Naive thymus-derived CD4-positive, alpha-beta T cell (primary cell): ENCODE data around the gene SCNN1G. TPM values are rescaled to one million over a fixed set of nuclear protein-coding genes. Genes with fewer than 3 reads are reported as not detected.

Experiments used
- ATAC-seq: fragments of 150-1000 bp; cut with Tn5 transposase; 2 replicates; pipeline ENCODE4 v1.10.0; 2021; ENCODE audit warnings: mild to moderate bottlenecking, moderate library complexity
- CTCF ChIA-PET: fragments of 350-600 bp; sonication (Branson Sonifier 250); formaldehyde crosslinking; loops from one replicate; lab custom pipeline; 2021; ENCODE audit warnings: antibody characterized with exemption; lab: Charles Lee
- POLR2A ChIA-PET: fragments of 350-600 bp; sonication (Branson Sonifier 250); formaldehyde crosslinking; loops from one replicate; lab custom pipeline; 2021; ENCODE audit warnings: antibody characterized with exemption, inconsistent platforms; lab: Charles Lee
- DNase-seq, 9 donors: peaks; one replicate each; pipeline versions ENCODE4 v3.0.0 to v3.0.0-alpha.2; 2020 to 2022; ENCODE audit warnings: mixed read lengths in 1 of 9
- H3K27ac ChIP-seq: one replicate; pipeline ENCODE4 v1.7.0; 2013; ENCODE audit warnings: mild to moderate bottlenecking, low read depth, low read length, moderate library complexity
- H3K27me3 ChIP-seq, 2 donors: one replicate each; pipeline ENCODE4 v1.7.0; 2013; ENCODE audit warnings: low read length in 2 of 2, mild to moderate bottlenecking in 2 of 2, moderate library complexity in 2 of 2; ENCODE audit not compliant: control insufficient read depth in 2 of 2, insufficient read depth in 2 of 2
- H3K36me3 ChIP-seq, 3 experiments: 1 replicate in 2 of 3; 2 replicates in 1 of 3; pipeline ENCODE4 v1.7.0; 2013; ENCODE audit warnings: low read length in 3 of 3, mild to moderate bottlenecking in 3 of 3, moderate library complexity in 1 of 3; ENCODE audit not compliant: insufficient read depth in 3 of 3, control insufficient read depth in 2 of 3
- H3K4me1 ChIP-seq, 2 donors: one replicate each; pipeline ENCODE4 v1.7.0; 2013; ENCODE audit warnings: low read length in 2 of 2, mild to moderate bottlenecking in 2 of 2, moderate library complexity in 1 of 2; ENCODE audit not compliant: control insufficient read depth in 2 of 2, insufficient read depth in 2 of 2
- H3K4me3 ChIP-seq: 2 replicates; pipeline ENCODE4 v1.7.0; 2013; ENCODE audit warnings: mild to moderate bottlenecking, low read length
- H3K9me3 ChIP-seq, 3 experiments: 1 replicate in 2 of 3; 2 replicates in 1 of 3; pipeline ENCODE4 v1.7.0; 2013; ENCODE audit warnings: low read length in 3 of 3; ENCODE audit not compliant: control insufficient read depth in 2 of 3
- H3K27ac Mint-ChIP-seq, 9 donors: one replicate each; pipeline ENCODE4 v1.8.0; 2020 to 2022; ENCODE audit warnings: mixed read lengths in 9 of 9, mild to moderate bottlenecking in 8 of 9, moderate library complexity in 5 of 9, inconsistent platforms in 2 of 9
- H3K27me3 Mint-ChIP-seq, 5 donors: one replicate each; pipeline ENCODE4 v1.8.0; 2021 to 2022; ENCODE audit warnings: mixed read lengths in 5 of 5, mild to moderate bottlenecking in 1 of 5
- H3K36me3 Mint-ChIP-seq, 5 donors: one replicate each; pipeline ENCODE4 v1.8.0; 2020 to 2022; ENCODE audit warnings: mixed read lengths in 5 of 5, mild to moderate bottlenecking in 3 of 5, inconsistent platforms in 1 of 5
- H3K4me1 Mint-ChIP-seq, 7 donors: one replicate each; pipeline ENCODE4 v1.8.0; 2020 to 2022; ENCODE audit warnings: mixed read lengths in 7 of 7, mild to moderate bottlenecking in 3 of 7, inconsistent platforms in 1 of 7
- H3K4me3 Mint-ChIP-seq, 10 donors: one replicate each; pipeline ENCODE4 v1.8.0; 2020 to 2022; ENCODE audit warnings: mild to moderate bottlenecking in 10 of 10, mixed read lengths in 10 of 10, moderate library complexity in 6 of 10, inconsistent platforms in 2 of 10
- H3K9me3 Mint-ChIP-seq, 11 donors: one replicate each; pipeline ENCODE4 v1.8.0; 2020 to 2022; ENCODE audit warnings: mixed read lengths in 11 of 11, mild to moderate bottlenecking in 4 of 11, inconsistent platforms in 1 of 11, moderate library complexity in 1 of 11
- intact Hi-C, 2 donors: fragments of 100-400 bp; cut with micrococcal nuclease; formaldehyde crosslinking; loops; one replicate each; pipeline ENCODE4 v1.15.1; 2023
- polyA plus RNA-seq, 2 donors: library from polyadenylated mRNA; unstranded; fragments of 300-500 nt; fragmentation: Illumina TruSeq; gene quantifications; one replicate each; pipeline ENCODE4 v1.2.3, GENCODE V29; 2021
- total RNA-seq, 6 experiments: library from RNA in 5 of 6; stranded (reverse) in 5 of 6; gene quantifications; 1 replicate in 5 of 6; 2 replicates in 1 of 6; pipeline ENCODE4 v1.2.3 and lab custom pipeline; 2021 to 2026

SCNN1G gene
- total and polyA plus RNA-seq, 7 experiments from 2014 or later = not detected

GRCh38 chr16:23145186-23145585 lies 37.4 kb upstream of the SCNN1G start:
- H3K27ac Mint-ChIP-seq = no peak overlapping the region
- H3K9me3 ChIP-seq = no peaks in the 10 kb centered on the region
- H3K4me3 ChIP-seq = no peak overlapping the region
- ATAC-seq (no peak), DNase-seq (no peak)
- H3K4me3 Mint-ChIP-seq = peak overlapping the region in 1 of 10 donors; percentile 63
- H3K27me3 Mint-ChIP-seq = peaks cover 0 to 3% (median 0%) of the 10 kb centered on the region in 5 donors
- intact Hi-C loops = loop anchor here in 1 of 2 donors (5.0 kb wide), 1 partner anchor 497 kb away; the partner anchor contains the start of genes DCTN5 and PALB2
- CTCF ChIA-PET = no interaction called here
- peaks cover 0 to 6% of the 10 kb centered on the region in 2 donors for H3K4me1 ChIP-seq
- peaks cover 0 to 2% (median 0%) of the 10 kb centered on the region in 5 donors for H3K36me3 Mint-ChIP-seq
- H3K36me3 ChIP-seq = no peaks in the 10 kb centered on the region
- no peaks in the 10 kb centered on the region for H3K27me3 ChIP-seq
- no peak overlapping the region for H3K27ac ChIP-seq
- POLR2A ChIA-PET = no interaction called here
- peaks cover 11 to 23% (median 21%) of the 10 kb centered on the region in 7 donors for H3K4me1 Mint-ChIP-seq
- H3K9me3 Mint-ChIP-seq = peaks cover 0 to 2% (median 0%) of the 10 kb centered on the region in 11 donors

DNA sequence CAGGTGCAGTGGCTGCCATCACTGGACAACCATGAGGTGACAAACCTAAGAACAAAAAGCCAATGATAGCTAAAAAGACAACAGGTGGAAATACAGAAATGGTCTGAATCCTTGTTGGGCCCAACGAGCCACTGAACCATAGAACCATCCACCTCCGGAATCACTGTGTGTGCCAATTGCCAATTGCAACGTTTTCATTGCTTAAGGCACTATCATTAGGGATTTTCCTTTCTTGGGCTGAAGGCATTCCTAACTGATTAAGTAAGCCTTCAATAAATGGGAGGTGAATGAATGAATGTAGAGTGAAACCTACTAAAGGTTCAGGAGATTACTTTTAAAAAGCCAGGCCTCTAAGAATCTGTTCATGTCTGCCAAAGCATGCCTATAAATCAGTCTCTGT lies 36.9 kb upstream of the SCNN1G start:
- Histone ChIP-seq H3K4me3 (no peak overlapping the region), H3K27ac (no peak overlapping the region), H3K36me3 (no peaks in the 10 kb centered on the region), H3K27me3 (no peaks in the 10 kb centered on the region), H3K4me1 (peaks cover 0 to 6% of the 10 kb centered on the region in 2 donors), H3K9me3 (no peaks in the 10 kb centered on the region)
- Mint-ChIP-seq H3K4me1 (peaks cover 12 to 25% (median 22%) of the 10 kb centered on the region in 7 donors), H3K36me3 (peaks cover 0 to 2% (median 0%) of the 10 kb centered on the region in 5 donors), H3K27ac (no peak overlapping the region), H3K9me3 (peaks cover 0 to 2% (median 0%) of the 10 kb centered on the region in 11 donors), H3K27me3 (peaks cover 0 to 3% (median 0%) of the 10 kb centered on the region in 5 donors), H3K4me3 (peak overlapping the region in 1 of 10 donors; percentile 63)
- POLR2A ChIA-PET = no interaction called here
- DNase-seq (no peak), ATAC-seq (no peak)
- CTCF ChIA-PET = no interaction called here
- intact Hi-C loops = loop anchor here in 1 of 2 donors (5.0 kb wide), 1 partner anchor 497 kb away; the partner anchor contains the start of genes DCTN5 and PALB2

DNA sequence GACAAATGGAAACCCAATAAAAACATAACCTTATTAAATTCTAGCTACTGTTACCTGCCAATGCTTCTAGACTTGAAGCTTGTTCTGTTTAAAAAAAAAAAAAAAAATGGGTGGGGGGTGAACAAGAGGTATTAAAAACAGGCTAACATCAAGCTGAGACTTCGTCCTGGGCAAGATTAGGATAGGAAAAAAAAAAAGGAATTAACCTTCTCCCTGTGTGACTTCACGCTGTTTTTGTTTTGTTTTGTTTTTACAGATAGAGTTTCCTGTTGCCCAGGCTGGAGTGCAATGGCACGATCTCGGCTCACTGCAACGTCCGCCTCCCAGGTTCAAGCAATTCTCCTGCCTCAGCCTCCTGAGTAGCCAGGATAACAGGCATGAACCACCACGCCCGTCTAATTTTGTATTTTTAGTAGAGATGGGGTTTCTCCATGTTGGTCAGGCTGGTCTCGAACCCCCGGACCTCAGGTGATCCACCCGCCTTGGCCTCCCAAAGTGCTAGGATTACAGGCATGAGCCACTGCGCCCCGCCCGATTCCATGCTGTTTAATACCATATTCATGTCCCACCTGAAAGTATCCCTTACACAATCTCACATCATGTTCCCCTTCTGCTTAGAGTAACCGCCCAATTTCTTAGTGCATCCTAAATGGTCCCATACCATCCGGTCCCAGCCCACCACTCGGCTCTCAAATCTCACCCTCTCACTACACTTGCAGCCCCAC lies 35.5 kb upstream of the SCNN1G start:
- H3K36me3 Mint-ChIP-seq = peaks cover 0 to 2% (median 0%) of the 10 kb centered on the region in 5 donors
- peaks cover 0 to 3% (median 0%) of the 10 kb centered on the region in 5 donors for H3K27me3 Mint-ChIP-seq
- H3K9me3 ChIP-seq = no peaks in the 10 kb centered on the region
- ChIA-PET CTCF (interaction anchor here (0.6 kb wide), 1 partner anchor 18 kb away, joined by 3 read pairs; no protein-coding TSS in a partner anchor), POLR2A (no interaction called here)
- H3K4me1 ChIP-seq = peaks cover 0 to 6% of the 10 kb centered on the region in 2 donors
- ATAC-seq = no peak
- H3K27ac Mint-ChIP-seq = no peak overlapping the region
- H3K4me1 Mint-ChIP-seq = peaks cover 12 to 25% (median 22%) of the 10 kb centered on the region in 7 donors
- H3K36me3 ChIP-seq = no peaks in the 10 kb centered on the region
- H3K9me3 Mint-ChIP-seq = peaks cover 0 to 4% (median 0%) of the 10 kb centered on the region in 11 donors
- intact Hi-C loops = loop anchor here in 1 of 2 donors (5.0 kb wide), 1 partner anchor 495 kb away; the partner anchor contains the start of genes DCTN5 and PALB2
- H3K4me3 ChIP-seq = no peak overlapping the region
- no peaks in the 10 kb centered on the region for H3K27me3 ChIP-seq
- no peak for DNase-seq
- H3K4me3 Mint-ChIP-seq = peak overlapping the region in 8 of 10 donors; percentile 2 to 52 (median 10)
- H3K27ac ChIP-seq = no peak overlapping the region

GRCh38 chr16:23147666-23148065 lies 34.9 kb upstream of the SCNN1G start:
- CTCF ChIA-PET = no interaction called here
- intact Hi-C loops = loop anchor here (2.0 to 5.0 kb wide), 4 partner anchors 51 to 1503 kb away; partner anchors contain the start of genes DCTN5 (in 2 of the 2) and PALB2 (in 2 of the 2)
- POLR2A ChIA-PET = no interaction called here
- Mint-ChIP-seq H3K27ac (peak overlapping the region in 2 of 9 donors; percentile 20 to 77), H3K4me1 (peaks cover 12 to 25% (median 22%) of the 10 kb centered on the region in 7 donors), H3K4me3 (peak overlapping the region; percentile 85 to 98 (median 96)), H3K36me3 (peaks cover 0 to 2% (median 0%) of the 10 kb centered on the region in 5 donors), H3K27me3 (peaks cover 0 to 3% (median 0%) of the 10 kb centered on the region in 5 donors), H3K9me3 (peaks cover 0 to 4% (median 0%) of the 10 kb centered on the region in 11 donors)
- H3K9me3 ChIP-seq = no peaks in the 10 kb centered on the region
- H3K36me3 ChIP-seq = no peaks in the 10 kb centered on the region
- no peaks in the 10 kb centered on the region for H3K27me3 ChIP-seq
- DNase-seq (no peak), ATAC-seq (no peak)
- no peak overlapping the region for H3K4me3 ChIP-seq
- H3K27ac ChIP-seq = no peak overlapping the region
- peaks cover 0 to 6% of the 10 kb centered on the region in 2 donors for H3K4me1 ChIP-seq

GRCh38 chr16:23148166-23148512 lies 34.4 kb upstream of the SCNN1G start:
- Histone ChIP-seq H3K4me3 (peak overlapping the region; percentile 69), H3K27ac (no peak overlapping the region), H3K36me3 (no peaks in the 10 kb centered on the region), H3K4me1 (peaks cover 0 to 6% of the 10 kb centered on the region in 2 donors), H3K9me3 (no peaks in the 10 kb centered on the region), H3K27me3 (no peaks in the 10 kb centered on the region)
- ChIA-PET POLR2A (no interaction called here), CTCF (no interaction called here)
- no peak for DNase-seq
- Mint-ChIP-seq H3K27me3 (peaks cover 0 to 7% (median 0%) of the 10 kb centered on the region in 5 donors), H3K4me1 (peaks cover 12 to 25% (median 22%) of the 10 kb centered on the region in 7 donors), H3K4me3 (peak overlapping the region; percentile 85 to 98 (median 96)), H3K27ac (peak overlapping the region; percentile 20 to 92 (median 77)), H3K9me3 (peaks cover 0 to 4% (median 0%) of the 10 kb centered on the region in 11 donors), H3K36me3 (peaks cover 0 to 2% (median 0%) of the 10 kb centered on the region in 5 donors)
- intact Hi-C loops = loop anchor here (2.0 to 5.0 kb wide), 4 partner anchors 51 to 1503 kb away; partner anchors contain the start of genes DCTN5 (in 2 of the 2) and PALB2 (in 2 of the 2)
- ATAC-seq = no peak

DNA sequence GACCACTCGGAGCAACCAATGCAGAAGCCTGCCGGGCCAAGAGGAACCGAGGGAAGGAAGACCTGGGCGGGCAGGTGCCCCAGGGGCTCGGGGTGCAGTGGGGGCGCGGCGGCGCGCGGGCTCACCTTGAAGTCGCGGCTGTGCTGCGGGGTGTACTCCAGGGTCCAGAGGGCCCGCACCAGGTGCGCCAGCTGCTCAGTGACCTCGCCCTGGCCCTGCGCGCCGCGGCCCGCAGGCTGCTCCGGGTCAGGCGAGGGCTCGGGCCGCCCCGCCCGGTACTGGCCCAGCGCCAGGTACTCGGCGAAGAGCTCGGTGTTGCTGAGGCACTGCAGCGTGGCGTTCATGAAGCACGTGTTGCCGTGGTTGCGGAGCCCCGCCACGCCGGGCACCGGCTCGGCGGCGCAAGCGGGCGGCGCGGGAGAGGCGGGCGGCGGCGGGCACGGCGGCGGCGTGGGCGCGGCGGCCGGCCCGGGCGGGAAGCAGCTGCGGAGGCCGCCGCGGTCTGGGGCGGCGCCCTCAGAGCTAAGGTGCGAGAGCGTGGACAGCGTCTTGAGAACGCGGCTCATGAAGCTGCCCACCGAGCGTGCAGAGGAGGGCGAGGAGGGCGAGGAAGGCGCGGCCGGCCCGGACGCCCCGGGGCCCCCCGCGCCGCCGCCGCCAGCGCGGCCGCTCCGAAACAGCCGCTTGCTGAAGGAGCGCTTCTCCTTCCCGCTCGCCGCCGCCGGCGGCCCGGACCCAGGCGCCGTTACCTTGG lies 33.9 kb upstream of the SCNN1G start:
- peak overlapping the region; percentile 69 for H3K4me3 ChIP-seq
- peaks cover 0 to 6% of the 10 kb centered on the region in 2 donors for H3K4me1 ChIP-seq
- no peak overlapping the region for H3K27ac ChIP-seq
- H3K27me3 ChIP-seq = no peaks in the 10 kb centered on the region
- Mint-ChIP-seq H3K36me3 (peaks cover 0 to 2% (median 0%) of the 10 kb centered on the region in 5 donors), H3K27me3 (peaks cover 0 to 7% (median 0%) of the 10 kb centered on the region in 5 donors), H3K27ac (peak overlapping the region; percentile 20 to 92 (median 77)), H3K9me3 (peaks cover 0 to 4% (median 0%) of the 10 kb centered on the region in 11 donors), H3K4me3 (peak overlapping the region; percentile 85 to 98 (median 96)), H3K4me1 (peaks cover 12 to 25% (median 22%) of the 10 kb centered on the region in 7 donors)
- H3K9me3 ChIP-seq = no peaks in the 10 kb centered on the region
- peak; percentile 41 to 58 (median 52) for DNase-seq
- ChIA-PET POLR2A (no interaction called here), CTCF (no interaction called here)
- no peaks in the 10 kb centered on the region for H3K36me3 ChIP-seq
- intact Hi-C loops = loop anchor here (1.0 to 5.0 kb wide), 5 partner anchors 34 to 1504 kb away; partner anchors contain the start of genes DCTN5 (in 2 of the 2), PALB2 (in 2 of the 2) and SCNN1G (in 1 of the 2)
- ATAC-seq = peak; percentile 51
